NCI-H2227 (cell line): Measurements from ENCODE around the gene GMEB2.
"Not testable (repeated sequence)": the region's sequence is repeated elsewhere in the genome, so short reads cannot be mapped to it uniquely, and the experiment has no call there.

ENCODE experiments used
- DNase-seq: peaks from one replicate; lab custom pipeline; 2025; ENCODE audit not compliant: unreplicated experiment; lab: John Stamatoyannopoulos, UW

GMEB2 gene, protein sequence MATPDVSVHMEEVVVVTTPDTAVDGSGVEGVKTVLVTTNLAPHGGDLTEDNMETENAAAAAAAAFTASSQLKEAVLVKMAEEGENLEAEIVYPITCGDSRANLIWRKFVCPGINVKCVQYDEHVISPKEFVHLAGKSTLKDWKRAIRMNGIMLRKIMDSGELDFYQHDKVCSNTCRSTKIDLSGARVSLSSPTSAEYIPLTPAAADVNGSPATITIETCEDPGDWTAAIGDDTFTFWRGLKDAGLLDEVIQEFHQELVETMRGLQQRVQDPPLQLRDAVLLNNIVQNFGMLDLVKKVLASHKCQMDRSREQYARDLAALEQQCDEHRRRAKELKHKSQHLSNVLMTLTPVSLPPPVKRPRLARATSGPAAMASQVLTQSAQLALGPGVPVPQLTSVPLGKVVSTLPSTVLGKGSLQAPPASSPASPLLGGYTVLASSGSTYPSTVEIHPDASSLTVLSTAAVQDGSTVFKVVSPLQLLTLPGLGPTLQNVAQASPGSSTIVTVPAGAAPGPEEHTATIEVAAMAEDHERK

DNA sequence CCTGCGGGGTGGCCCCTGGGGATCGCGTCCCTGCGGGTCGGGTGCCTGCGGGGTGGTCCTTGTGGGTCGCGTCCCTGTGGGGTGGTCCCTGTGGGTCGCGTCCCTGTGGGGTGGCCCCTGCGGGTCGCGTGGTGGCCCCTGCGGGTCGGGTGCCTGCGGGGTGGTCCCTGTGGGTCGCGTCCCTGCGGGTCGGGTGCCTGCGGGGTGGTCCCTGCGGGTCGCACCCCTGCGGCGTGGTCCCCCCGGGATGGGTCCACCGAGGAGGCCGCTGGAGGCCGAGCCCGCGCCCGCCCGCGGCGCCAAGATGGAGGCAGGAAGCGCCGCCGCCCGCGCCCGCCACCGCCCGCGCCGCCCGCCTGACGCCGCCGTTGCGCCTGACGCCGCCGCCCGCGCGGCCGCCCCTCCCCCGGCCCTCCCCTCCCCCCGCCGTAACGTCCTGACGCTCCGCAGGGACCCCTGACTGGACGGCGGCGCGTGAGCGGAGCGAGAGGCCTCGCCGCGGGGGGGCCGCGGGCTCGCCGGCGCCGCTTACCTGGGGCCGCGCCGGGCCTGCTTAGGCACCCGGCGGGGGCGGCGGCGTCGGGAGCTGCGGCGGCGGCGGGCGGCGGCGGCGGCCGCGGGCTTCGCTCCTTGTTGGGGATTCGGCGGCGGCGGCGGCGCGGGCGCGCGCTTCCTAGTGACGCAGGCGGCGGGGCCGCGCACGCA lies at the start of gene GMEB2:
TSS of gene GMEB2 (minus strand) at position 678 of the 705 bp plus-strand sequence. CDS start 7,704 bp downstream, outside the sequence.
- peak; percentile 91 for DNase-seq

DNA sequence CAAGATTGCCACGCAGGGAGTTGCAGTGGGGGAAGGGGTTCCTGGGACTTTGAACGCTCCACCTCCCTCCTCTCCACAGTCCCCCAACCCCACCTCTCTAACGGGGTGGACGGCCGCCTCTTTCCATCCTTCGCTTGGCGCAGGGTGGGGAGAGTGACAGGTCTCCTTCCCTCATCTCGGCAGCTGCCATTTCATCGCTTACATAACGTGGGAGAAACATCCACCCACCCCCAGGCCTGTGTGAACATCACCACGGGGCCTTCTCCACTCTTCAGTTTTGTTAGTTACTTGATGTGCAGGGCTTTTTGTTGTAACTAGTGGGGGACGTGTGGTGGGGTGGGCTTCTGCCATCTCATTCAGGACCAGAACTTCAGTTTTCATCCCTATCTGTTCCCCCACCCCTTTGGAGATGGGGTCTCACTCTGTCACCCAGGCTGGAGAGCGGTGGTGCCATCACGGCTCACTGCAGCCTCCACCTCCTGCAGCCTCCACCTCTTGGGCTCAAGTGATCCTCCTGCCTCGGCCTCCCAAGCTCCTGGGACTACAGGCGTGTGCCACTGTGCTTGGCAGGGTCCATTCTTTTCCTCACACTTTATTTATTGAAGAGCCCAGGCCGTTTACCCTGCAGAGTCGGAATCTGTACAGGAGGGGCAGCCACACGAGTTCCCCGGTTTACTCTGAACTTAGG lies 48.9 kb upstream of the GMEB2 start:
- DNase-seq: no peak

DNA sequence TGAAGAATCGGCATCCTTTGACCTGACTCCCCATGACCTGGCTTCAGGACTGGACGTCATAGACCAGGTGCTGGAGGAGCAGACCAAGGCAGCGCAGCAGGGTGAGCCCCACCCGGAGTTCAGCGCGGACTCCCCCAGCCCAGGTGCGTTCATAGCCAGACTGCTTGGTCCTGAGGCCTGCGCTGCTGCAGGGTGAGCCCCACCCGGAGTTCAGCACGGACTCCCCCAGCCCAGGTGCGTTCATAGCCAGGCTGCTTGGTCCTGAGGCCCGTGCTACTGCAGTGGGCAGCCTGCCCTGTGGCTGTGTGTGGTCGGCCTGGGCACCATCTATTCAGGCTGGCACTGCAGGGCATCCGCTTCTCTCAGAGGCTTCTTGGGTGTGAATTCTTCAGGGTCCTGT lies 47.0 kb upstream of the GMEB2 start:
- no peak for DNase-seq

DNA sequence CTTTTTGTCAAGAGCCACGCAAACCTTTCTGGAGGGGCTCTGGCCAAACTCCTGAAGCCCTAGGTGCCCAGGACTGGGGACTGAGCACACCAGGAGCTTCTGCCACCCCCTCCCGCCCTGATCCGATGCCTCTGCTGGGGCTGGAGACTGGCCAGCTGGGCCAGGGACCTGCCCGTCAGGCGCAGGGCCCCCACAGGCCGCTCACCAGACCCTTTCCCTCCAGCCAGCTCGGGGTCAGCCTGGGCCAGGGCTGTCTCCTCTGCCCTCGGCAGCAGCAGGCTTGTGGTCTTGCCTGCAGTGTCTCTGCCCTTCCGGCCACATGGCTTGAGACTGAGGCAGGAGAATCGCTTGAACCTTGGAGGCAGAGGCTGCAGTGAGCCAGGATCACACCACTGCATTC lies 45.8 kb upstream of the GMEB2 start:
- no peak for DNase-seq

DNA sequence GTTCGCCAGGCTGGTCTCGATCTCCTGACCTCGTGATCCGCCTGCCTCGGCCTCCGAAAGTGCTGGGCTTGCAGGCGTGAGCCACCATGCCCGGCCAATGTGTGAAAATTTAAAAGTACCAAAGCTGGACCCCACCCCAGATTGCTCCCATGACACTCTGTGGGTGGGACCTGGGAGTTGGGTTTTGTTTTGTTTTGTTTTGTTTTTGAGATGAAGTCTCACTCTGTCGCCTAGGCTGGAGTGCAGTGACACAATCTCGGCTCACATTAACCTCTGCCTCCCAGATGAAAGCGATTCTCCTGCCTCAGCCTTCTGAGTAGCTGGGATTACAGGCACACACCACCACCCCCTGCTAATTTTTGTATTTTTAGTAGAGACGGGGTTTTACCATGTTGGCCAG lies 44.8 kb upstream of the GMEB2 start:
- not testable (repeated sequence) for DNase-seq

DNA sequence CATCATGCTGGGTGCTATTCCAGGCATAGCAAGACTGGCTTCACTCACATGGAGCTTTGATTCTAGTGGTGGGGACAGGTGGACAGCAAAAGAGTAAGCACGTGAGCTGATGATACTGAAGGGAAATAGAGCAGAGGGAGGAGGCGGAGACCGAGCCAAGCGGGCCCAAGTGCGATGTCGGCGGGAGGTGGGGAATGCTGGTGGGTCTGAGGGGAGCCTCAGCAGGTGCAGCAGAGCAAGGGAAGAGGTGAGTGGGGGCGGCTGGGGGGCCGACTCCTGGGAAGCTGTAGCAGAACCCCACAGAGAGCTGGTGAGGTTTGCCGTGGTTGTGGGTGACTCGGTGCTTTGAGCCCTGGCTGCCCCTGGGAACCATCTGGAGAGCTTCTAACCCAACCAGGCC lies 41.5 kb upstream of the GMEB2 start:
- no peak for DNase-seq

DNA sequence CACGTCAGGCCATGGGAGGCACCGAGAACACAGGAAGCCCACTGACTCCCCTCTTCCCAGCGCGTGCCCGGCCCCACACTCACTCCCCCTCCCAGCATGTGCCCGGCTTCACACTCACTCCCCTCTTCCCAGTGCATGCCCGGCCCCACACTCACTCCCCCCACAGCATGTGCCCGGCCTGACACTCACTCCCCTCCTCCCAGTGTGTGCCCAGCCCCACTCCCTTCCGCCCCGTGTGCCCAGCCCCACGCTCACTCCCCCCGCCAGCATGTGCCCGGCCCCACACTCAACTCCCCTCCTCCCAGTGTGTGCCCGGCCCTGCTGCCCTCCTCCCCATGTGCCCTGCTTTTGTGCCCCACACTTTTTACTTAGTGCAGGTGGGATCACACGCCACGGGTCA lies 41.0 kb upstream of the GMEB2 start:
- DNase-seq: no peak

DNA sequence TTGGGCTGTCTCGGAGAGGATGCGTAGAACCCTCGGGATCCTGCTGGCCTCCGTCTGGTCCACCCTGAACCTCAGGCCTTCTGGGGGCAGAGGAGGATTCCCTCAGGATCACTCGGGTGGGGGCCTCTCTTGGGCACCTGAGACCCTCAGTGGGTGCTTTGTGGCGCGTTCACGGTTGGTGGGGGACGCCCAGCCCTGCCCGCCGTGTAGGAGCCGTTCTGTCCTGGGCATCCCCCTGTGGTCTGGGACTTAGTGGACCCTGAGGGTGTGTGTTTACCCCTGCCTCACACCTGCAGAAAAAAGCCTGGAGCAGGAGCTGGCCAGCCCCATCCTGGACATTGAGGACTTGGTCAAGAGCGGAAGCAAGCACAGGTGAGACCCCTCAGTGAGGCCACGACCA lies 38.8 kb upstream of the GMEB2 start:
- DNase-seq: no peak

DNA sequence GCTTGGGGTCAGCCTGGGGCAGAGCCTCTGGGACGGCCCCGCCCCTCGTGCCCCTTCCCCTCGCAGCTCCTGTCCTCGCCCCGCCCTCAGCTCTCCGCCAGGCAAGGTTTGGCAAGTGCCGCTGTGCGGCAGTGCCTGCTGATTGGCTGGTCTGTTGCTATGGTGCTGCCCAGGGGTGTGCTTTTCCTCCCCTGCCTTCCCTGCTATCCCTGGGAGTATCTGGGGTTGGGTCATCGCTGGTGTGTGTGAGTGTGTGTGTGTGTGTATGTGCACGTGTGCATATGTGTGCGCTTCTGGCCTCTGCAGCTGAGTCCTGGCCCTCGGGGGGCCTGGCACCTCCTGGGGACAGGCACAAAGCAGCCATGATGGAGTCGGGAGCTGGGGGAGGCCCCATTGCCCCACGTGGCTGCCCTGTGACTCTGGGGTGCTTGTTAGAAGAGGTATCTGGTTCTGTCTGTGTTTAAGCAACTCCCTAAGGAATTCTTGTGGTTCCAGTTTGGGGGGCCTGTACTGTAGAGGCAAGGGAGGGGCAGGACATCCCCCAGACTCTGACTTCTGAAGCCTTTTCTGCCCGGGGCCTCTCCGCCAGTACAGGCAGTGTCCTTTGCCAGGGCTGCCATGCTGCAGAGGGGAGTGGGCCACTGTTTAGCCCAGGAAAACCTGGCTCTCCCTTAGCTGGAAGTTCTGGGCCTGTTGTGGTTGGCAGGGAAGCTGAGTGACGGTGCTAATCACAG lies 38.1 kb upstream of the GMEB2 start:
- DNase-seq: peak; percentile 92

DNA sequence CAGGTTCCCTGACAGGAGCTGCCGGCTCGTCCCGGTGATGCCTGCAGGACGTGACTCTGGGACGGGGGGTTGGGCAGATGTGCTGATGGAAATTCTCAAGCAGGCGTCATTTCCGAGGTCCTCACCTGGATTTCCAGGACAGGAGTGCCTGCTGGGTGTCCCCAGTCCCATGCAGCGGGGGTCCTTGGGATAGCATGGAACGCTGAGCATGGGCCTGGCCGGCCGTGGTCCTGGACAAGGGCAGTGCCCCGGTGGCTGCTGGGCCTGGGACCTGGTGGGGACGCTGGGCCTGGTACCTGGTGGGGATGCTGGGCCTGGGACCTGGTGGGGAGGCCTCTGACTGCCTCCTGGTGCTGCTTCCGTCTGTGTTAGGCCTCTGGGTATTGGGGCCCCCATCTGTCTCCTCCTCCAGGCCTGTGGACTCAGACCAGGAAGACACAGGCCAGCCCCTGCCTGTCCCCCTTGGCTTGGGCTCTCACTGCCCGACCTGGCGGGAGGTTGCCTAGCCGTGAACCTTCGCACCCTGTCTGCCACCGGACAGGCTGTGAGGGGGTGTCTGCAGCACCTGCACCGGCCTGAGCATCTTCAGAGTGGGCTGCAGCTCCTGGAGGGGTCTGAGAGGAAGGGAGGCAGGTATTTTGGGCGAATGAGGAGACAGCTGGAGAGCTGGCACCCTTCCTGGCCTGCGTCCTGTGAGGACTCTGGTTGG lies 37.4 kb upstream of the GMEB2 start:
- DNase-seq: no peak

DNA sequence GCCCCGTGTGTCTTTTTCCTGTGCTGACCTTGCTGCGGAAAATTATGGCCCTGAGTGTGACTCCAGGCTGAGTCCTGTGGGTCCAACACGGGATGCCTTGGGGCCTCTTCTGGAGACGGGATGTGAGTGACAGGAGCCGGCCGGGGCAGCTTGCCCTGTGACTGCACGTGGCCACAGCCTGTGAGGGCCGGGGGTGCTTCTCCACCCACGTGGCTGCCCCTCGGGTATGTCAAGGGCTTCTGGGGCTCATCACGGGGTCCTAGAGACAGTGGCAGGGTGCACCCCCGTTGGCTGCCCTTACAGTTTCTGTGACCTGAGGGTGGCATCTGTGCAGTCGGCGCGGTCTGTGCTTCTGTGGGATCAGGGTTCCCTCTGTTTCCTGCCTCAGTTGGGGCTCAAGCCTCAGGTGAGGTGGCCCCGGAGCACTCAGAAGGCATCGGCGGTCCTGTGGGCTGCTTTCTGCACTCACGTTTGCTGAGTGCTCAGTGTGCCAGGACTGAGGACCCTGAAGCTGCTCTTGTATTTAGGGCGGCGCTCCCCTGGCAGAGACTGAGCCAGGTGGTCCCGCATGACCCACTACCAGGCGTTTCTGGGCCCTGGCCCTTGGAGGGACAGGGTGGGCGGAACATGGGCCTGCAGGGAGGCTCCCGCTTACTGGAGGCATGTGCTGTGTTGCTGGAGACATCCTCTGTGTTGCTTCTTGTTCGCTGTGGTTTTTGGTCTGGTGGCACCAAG lies 36.6 kb upstream of the GMEB2 start:
- no peak for DNase-seq

DNA sequence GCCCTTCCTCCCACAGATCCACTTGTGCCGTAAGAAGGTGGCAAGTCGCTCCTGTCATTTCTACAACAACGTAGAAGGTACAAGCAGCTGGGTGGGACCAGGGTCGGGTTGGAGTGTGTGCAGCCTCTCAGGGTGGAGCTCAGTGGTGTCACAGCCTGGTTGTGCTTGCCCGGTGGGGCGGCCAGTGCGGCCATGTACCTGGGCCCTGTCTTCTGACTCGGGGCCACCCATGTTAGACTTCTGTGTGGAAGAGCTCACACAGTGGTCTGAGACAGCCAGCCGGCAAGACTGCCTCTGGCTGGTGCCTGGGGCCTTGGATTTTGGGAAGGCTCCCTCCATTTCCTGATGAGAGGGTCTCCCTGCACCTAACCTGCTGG lies 35.9 kb upstream of the GMEB2 start:
- no peak for DNase-seq

DNA sequence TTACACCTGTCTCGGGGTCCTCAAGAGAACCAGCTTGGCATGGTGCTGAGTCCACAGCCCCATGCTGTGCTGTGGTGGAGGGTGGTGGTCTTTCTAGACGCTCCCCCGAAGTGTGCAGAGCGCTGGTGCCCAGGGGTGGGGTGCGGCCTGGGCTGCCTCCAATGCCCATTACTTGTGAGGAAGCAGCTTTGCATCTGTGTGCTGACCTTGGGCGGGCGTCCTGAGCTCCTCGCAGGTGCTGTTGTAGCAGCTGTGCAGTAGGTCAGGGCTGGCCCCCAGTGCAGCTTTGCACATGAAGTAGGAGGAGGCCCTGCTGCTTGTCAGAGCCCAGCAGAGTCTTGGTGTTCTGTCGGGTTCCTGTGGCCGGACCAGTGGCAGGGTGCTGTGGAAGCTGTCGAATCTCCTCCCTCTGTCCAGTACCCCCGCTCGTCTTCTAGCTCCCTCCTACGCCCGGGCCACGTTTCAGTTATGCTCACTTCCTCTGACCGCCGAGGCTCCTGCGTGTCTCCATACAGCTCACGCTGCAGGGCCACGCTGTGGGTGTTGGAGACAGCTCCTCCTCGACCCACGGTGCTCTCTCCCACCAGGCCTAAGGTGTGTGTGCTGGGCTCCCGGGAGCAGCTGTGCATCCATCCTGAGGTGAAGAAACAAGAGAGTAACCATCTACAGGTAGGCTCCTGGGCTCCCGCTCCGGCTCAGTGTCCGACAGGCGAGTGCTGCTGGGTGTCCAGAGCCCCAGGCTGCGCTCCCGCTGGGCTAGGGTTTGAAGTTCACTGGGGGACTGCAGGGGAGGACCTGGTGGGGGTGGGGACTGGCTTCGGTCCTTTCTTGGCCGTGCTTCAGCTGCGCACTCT lies 35.3 kb upstream of the GMEB2 start:
- no peak for DNase-seq

DNA sequence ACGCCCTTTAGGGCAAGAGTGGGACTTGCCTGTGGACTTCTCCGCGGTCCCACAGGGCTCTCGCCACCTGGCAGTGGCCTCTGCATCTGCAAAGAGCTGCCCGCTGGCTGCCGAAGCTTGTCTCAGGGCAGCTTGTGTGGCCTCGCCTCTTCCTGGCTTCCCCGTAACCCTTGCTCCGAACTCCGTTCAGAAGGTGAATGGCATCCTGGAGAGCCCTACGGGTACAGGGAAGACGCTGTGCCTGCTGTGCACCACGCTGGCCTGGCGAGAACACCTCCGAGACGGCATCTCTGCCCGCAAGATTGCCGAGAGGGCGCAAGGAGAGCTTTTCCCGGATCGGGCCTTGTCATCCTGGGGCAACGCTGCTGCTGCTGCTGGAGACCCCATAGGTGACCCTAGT lies 34.2 kb upstream of the GMEB2 start:
- DNase-seq: no peak

DNA sequence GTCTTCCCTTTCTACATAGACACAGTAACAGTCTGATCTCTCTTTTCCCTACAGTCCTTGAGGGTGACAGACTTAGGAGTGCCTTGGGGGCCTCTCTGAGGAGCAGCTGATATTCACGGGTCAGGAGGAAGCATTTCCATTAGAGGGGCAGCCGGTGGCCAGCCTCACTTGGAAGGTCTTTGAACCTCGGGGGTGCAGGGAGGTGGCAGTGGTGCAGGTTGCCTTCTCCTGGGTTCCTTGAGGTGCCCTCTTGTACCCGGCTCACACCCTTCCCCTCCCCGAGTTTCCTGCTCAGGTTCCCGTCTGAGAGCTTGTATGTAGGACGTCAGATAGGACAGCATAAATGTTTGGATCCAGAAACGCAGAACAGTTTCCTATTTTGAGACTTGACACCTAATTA lies 33.7 kb upstream of the GMEB2 start:
- no peak for DNase-seq

DNA sequence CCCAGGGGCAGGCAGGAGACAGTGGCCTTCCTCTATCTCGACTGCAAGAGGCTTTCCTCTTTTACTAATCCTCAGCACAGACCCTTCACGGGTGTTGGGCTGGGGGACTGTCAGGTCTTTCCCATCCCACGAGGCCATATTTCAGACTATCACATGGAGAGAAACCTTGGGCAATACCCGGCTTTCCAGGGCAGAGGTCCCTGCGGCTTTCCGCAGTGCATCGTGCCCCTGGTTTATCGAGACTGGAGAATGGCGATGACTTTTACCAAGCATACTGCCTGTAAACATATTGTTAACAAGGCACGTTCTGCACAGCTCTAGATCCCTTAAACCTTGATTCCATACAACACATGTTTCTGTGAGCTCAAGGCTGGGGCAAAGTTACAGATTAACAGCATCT lies 33.3 kb upstream of the GMEB2 start:
- not testable (repeated sequence) for DNase-seq

DNA sequence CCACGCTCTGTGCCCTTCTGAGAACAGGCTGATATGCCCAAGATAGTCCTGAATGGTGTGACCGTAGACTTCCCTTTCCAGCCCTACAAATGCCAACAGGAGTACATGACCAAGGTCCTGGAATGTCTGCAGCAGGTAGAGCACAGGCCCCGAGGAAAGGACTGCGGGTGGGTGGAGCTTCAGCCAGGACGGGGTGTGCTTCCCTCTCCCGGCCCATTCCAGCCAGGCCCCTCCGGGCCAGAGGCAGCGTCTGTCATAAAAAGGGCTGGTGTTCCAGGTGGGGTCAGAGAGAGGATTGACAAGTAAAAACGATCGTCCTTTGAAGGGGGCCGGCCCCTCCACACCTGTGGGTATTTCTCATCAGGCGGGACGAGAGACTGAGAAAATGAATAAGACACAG lies 32.5 kb upstream of the GMEB2 start:
- DNase-seq: peak; percentile 22

DNA sequence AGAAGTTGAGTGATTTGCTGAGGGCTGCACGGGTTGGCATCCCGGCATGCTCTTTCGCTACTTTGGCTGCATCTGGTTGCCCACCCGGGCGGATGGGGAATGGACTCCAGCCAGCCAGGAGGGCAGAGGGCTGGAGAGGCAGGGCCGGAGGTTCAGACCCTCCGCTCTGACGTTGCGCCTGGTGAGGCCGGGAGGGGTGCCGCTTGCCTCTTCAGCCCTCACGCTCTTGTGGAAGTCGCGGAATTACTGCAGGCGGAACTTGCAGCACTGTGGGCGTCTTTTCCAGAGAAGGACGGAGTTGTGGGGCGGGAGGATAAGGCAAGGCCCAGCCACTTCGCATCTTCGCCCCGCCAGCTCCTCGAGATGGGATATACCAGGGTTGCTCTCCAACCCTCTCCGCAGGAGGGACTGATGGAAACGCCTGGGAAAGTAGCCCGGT lies 31.9 kb upstream of the GMEB2 start:
- peak; percentile 76 for DNase-seq
